K562 (cell line): Measurements from ENCODE around the gene APOBEC3G. TPM values are rescaled to one million over a fixed set of nuclear protein-coding genes. Genes with fewer than 3 reads are reported as not detected.

Experiments used
- ATAC-seq: fragments of 200-7000 bp; cut with Tn5 transposase; 3 replicates; pipeline ENCODE4 v1.9.1; 2020; ENCODE audit warnings: moderate library complexity
- BruUV-seq: library from RNA; stranded (reverse); fragments of 400-500 nt; replicated peaks from 2 replicates; lab custom pipeline; 2021; lab: Mats Ljungman, UMichigan
- CTCF ChIA-PET: fragments of 300-600 bp; formaldehyde crosslinking; extraction: SDS; loops from one replicate; lab custom pipeline; 2021; ENCODE audit warnings: low intra/inter-chr PET ratio; lab: Yijun Ruan, JAX
- POLR2A ChIA-PET: fragments of 300-600, 350-650 bp; sonication (Branson Sonifier 250); formaldehyde crosslinking; extraction: SDS; loops from one replicate; lab custom pipeline; 2021; ENCODE audit warnings: antibody characterized with exemption, inconsistent platforms; lab: Yijun Ruan, JAX
- DNase-seq, 4 experiments: peaks; one replicate each; pipeline versions ENCODE4 v3.0.0 to v3.0.0-alpha.2; 2011 to 2018; ENCODE audit warnings: low spot score in 3 of 4, mixed read lengths in 3 of 4; ENCODE audit errors: extremely low read depth in 1 of 4
- FAIRE-seq: peaks from 2 replicates; lab custom pipeline; 2011; peaks lifted over from hg19 to GRCh38; lab: Jason Lieb, UNC
- H2AFZ ChIP-seq: 2 replicates; pipeline ENCODE4 v1.6.0; 2011; ENCODE audit warnings: low read depth, low read length, control low read depth, inconsistent platforms
- H3K27ac ChIP-seq: fragments of 200-600 bp; 3 replicates; pipeline ENCODE4 v1.8.0; 2011; ENCODE audit warnings: low read depth, mild to moderate bottlenecking, control low read depth, inconsistent platforms, low read length, moderate library complexity, mixed read lengths; ENCODE audit errors: extremely low read depth
- H3K27me3 ChIP-seq, 2 experiments: fragments of 300-600 bp in 1 of 2; 2 replicates in 1 of 2; 3 replicates in 1 of 2; pipeline versions ENCODE4 v1.6.0 to v1.8.0; 2011; ENCODE audit warnings: inconsistent platforms in 2 of 2, low read length in 2 of 2, mild to moderate bottlenecking in 1 of 2, mixed read lengths in 1 of 2, moderate library complexity in 1 of 2; ENCODE audit not compliant: control insufficient read depth in 2 of 2, insufficient read depth in 2 of 2
- H3K36me3 ChIP-seq: fragments of 300-600 bp; 3 replicates; pipeline ENCODE4 v1.8.0; 2011; ENCODE audit warnings: mild to moderate bottlenecking, low read length, inconsistent platforms; ENCODE audit not compliant: control insufficient read depth, insufficient read depth
- H3K4me1 ChIP-seq, 2 experiments: fragments of 200-600 bp in 1 of 2; replicated peaks in 1 of 2; 2 replicates in 1 of 2; 3 replicates in 1 of 2; pipeline versions ENCODE4 v1.5.1 to v1.8.0; 2011; ENCODE audit warnings: inconsistent platforms in 2 of 2, low read length in 2 of 2, mild to moderate bottlenecking in 1 of 2, mixed read lengths in 1 of 2, moderate library complexity in 1 of 2; ENCODE audit not compliant: control insufficient read depth in 2 of 2, insufficient read depth in 2 of 2
- H3K4me2 ChIP-seq: 2 replicates; pipeline ENCODE4 v1.6.1; 2011; ENCODE audit warnings: low read length, control low read depth, inconsistent platforms, mixed read lengths; ENCODE audit not compliant: insufficient read depth
- H3K4me3 ChIP-seq: fragments of 200-600 bp; sonication (generic), shearing (Covaris generic); 2 replicates; pipeline ENCODE4 v1.5.1; 2016; ENCODE audit warnings: control low read depth, inconsistent platforms
- H3K79me2 ChIP-seq: fragments of 200-600 bp; 3 replicates; pipeline ENCODE4 v1.8.0; 2011; ENCODE audit warnings: low read length, inconsistent platforms; ENCODE audit not compliant: control insufficient read depth, insufficient read depth
- H3K9ac ChIP-seq, 2 experiments: 2 replicates each; pipeline versions ENCODE4 v1.6.0 to v1.6.1; 2011; ENCODE audit warnings: low read depth in 2 of 2, low read length in 2 of 2, control low read depth in 1 of 2, inconsistent platforms in 1 of 2, mild to moderate bottlenecking in 1 of 2, mixed read lengths in 1 of 2; ENCODE audit not compliant: insufficient read depth in 1 of 2
- H3K9me1 ChIP-seq: one replicate; pipeline ENCODE4 v1.6.0; 2011; ENCODE audit warnings: inconsistent platforms, mild to moderate bottlenecking, low read length, moderate library complexity; ENCODE audit not compliant: control insufficient read depth, insufficient read depth
- H3K9me3 ChIP-seq: replicated peaks from 2 replicates; pipeline ENCODE4 v1.5.1; 2011; ENCODE audit warnings: low read depth, low read length, inconsistent platforms; ENCODE audit not compliant: control insufficient read depth, insufficient read depth
- H4K20me1 ChIP-seq: replicated peaks from 2 replicates; pipeline ENCODE4 v1.6.1; 2011; ENCODE audit warnings: low read length, inconsistent platforms, mixed read lengths; ENCODE audit not compliant: control insufficient read depth, insufficient read depth
- COPS2 ChIP-seq: fragments of 450-650 bp; conservative IDR thresholded peaks from 2 replicates; pipeline ENCODE4 v1.6.1; 2016; ENCODE audit warnings: mild to moderate bottlenecking, moderate library complexity
- E2F3 ChIP-seq: fragments of 250-450 bp; sonication (Bioruptor Pico); IDR thresholded peaks from 2 replicates; pipeline ENCODE4 v1.4.0; 2020; ENCODE audit warnings: mild to moderate bottlenecking
- POLR2B ChIP-seq: fragments of 450-650 bp; IDR thresholded peaks from 2 replicates; pipeline ENCODE4 v1.6.1; 2018; ENCODE audit warnings: low read depth; ENCODE audit not compliant: partially characterized antibody
- POU5F1 ChIP-seq: fragments of 150-350 bp; IDR thresholded peaks from 2 replicates; pipeline ENCODE4 v1.6.1; 2014; ENCODE audit warnings: borderline replicate concordance, low read length, low read depth, mild to moderate bottlenecking; ENCODE audit not compliant: partially characterized antibody
- SAP30 ChIP-seq: fragments of 200-600 bp; sonication (generic); IDR thresholded peaks from 2 replicates; pipeline ENCODE4 v1.6.1; 2012; ENCODE audit warnings: borderline replicate concordance, low read depth, mild to moderate bottlenecking, moderate library complexity, low read length, control low read depth, inconsistent platforms; ENCODE audit not compliant: insufficient read depth, poor library complexity, severe bottlenecking
- SIN3B ChIP-seq: fragments of 450-650 bp; IDR thresholded peaks from 2 replicates; pipeline ENCODE4 v1.6.1; 2017; ENCODE audit warnings: low read depth, mild to moderate bottlenecking, moderate library complexity
- STAT5A ChIP-seq: IDR thresholded peaks from 2 replicates; pipeline ENCODE4 v1.6.1; 2012; ENCODE audit warnings: low read length, inconsistent platforms, borderline replicate concordance
- THRAP3 ChIP-seq: fragments of 450-650 bp; IDR thresholded peaks from 2 replicates; pipeline ENCODE4 v1.6.1; 2016; ENCODE audit warnings: mild to moderate bottlenecking, inconsistent platforms, borderline replicate concordance
- U2AF1 ChIP-seq: fragments of 200-400 bp; formaldehyde crosslinking; optimal IDR thresholded peaks from 2 replicates; pipeline ENCODE3; 2017; ENCODE audit warnings: mild to moderate bottlenecking, low read depth, low read length, moderate library complexity
- ZMIZ1 ChIP-seq, 2 experiments: fragments of 150-350 bp in 1 of 2; IDR thresholded peaks; 2 replicates each; pipeline ENCODE4 v1.6.1; 2012 to 2016; ENCODE audit warnings: low read depth in 2 of 2, low read length in 2 of 2, mild to moderate bottlenecking in 1 of 2, moderate library complexity in 1 of 2
- ZNF318 ChIP-seq, 2 experiments: fragments of 450-650 bp; IDR thresholded peaks; 2 replicates each; pipeline ENCODE4 v1.6.1; 2016; ENCODE audit warnings: mild to moderate bottlenecking in 2 of 2, borderline replicate concordance in 1 of 2, low read depth in 1 of 2, moderate library complexity in 1 of 2
- WGBS: fragments of 100-300 bp; shearing (Covaris generic); methylation state at CpG from one replicate; pipeline ENCODE4 v1.1.6; 2016; ENCODE audit warnings: low coverage, mixed read lengths; ENCODE audit not compliant: insufficient coverage; ENCODE audit errors: missing lambda C conversion rate; 5-methylcytosine and 5-hydroxymethylcytosine counted together
- in situ Hi-C: fragments of 300-500 bp; cut with MboI; formaldehyde crosslinking; loops from 4 replicates; pipeline ENCODE4 v1.15.0; 2018; ENCODE audit warnings: inconsistent platforms, mixed read lengths
- intact Hi-C: fragments of 100-400 bp; cut with micrococcal nuclease; formaldehyde crosslinking; loops from 2 replicates; pipeline ENCODE4 v1.14.2; 2022
- polyA plus RNA-seq, 8 experiments: library from polyadenylated mRNA; depleted of rRNA in 4 of 8; stranded (reverse) in 5 of 8; unstranded in 3 of 8; fragments of >200 nt; fragmentation: Nextera tagmentation in 2 of 8; fragmentation: Illumina TruSeq in 1 of 8; extraction: Ambion mirVana in 2 of 8; extraction: Trizol in 1 of 8; gene quantifications; 2 replicates each; pipeline versions ENCODE4 v1.2.1 to v1.2.3, GENCODE V29; 2011 to 2014; ENCODE audit warnings: inconsistent platforms in 1 of 8, missing spikeins in 1 of 8
- total RNA-seq, 7 experiments: library from RNA; depleted of rRNA in 6 of 7; stranded (reverse); fragments of >200 nt in 6 of 7; fragmentation: Illumina TruSeq in 2 of 7; extraction: Trizol in 2 of 7; gene quantifications; 2 replicates each; pipeline versions ENCODE4 v1.2.1 to v1.2.3, GENCODE V29; 2011 to 2021; ENCODE audit warnings: low replicate concordance in 1 of 7

The APOBEC3G gene
- total and polyA plus RNA-seq, 9 of the 15 experiments (the other 6 are each of a cell fraction or from before 2014, with no cell fraction given), result 5.2 to 20.8 (median 11.4) TPM

- H3K9me3 ChIP-seq, result no peaks in the 10 kb centered on the region
- no peaks in the 10 kb centered on the region for H3K27me3 ChIP-seq
- DNase-seq, result no peak
- no peak overlapping the region for H3K4me3 ChIP-seq
- peaks cover 2 to 25% of the 10 kb centered on the region in 2 experiments; a peak in 4 of 5 replicates for H3K4me1 ChIP-seq
- H3K9ac ChIP-seq, result peak overlapping the region in 1 of 2 experiments; percentile 35; a peak in 1 of 4 replicates
- H3K27ac ChIP-seq, result no peak overlapping the region
- 74% methylated on average over 5 of the region's 5 CpGs for WGBS
- no peaks in the 10 kb centered on the region for H3K79me2 ChIP-seq
- no peak overlapping the region for H2AFZ ChIP-seq
- ChIA-PET POLR2A (interaction anchor here (0.6 kb wide), 2 partner anchors 10 to 127 kb away, joined by 3 read pairs; no protein-coding TSS in a partner anchor), CTCF (no interaction called here)
- ATAC-seq, result no peak
- H3K9me1 ChIP-seq, result no peaks in the 10 kb centered on the region
- intact Hi-C loops (no loop called here), in situ Hi-C loops (no loop called here)
- H3K4me2 ChIP-seq, result no peak overlapping the region
- no peaks in the 10 kb centered on the region for H4K20me1 ChIP-seq
- BruUV-seq, result no TSS peak
- no peak for FAIRE-seq
- H3K36me3 ChIP-seq, result no peaks in the 10 kb centered on the region
- TF ChIP-seq POLR2B, result no peak
- no peak for TF ChIP-seq STAT5A
- no peak for TF ChIP-seq ZMIZ1 (IDR thresholded peaks at IDR 0.05; ENCODE audit: low read depth in 2 of 2, low read length in 2 of 2)
- TF ChIP-seq COPS2, result no peak
- TF ChIP-seq POU5F1, result no peak
- TF ChIP-seq SIN3B, result no peak
- TF ChIP-seq SAP30, result no peak
- no peak for TF ChIP-seq U2AF1
- TF ChIP-seq ZNF318 (IDR thresholded peaks at IDR 0.05; ENCODE audit: borderline replicate concordance in 1 of 2, low read depth in 1 of 2), result no peak
- TF ChIP-seq THRAP3, result no peak
- TF ChIP-seq E2F3 (CRISPR knock-in tag), result no peak
These were observed 11.6 kb downstream of the APOBEC3G start for GRCh38 chr22:39088685-39089032.
